RWPE1 (cell line): ENCODE results near the gene GDPGP1.

ENCODE experiments used
- CTCF ChIA-PET: fragments of 350-600 bp; sonication (Branson Sonifier 250); formaldehyde crosslinking; extraction: SDS; loops from one replicate; lab custom pipeline; 2021; lab: Yijun Ruan, JAX
- POLR2A ChIA-PET: fragments of 400-600 bp; formaldehyde crosslinking; extraction: SDS; loops from one replicate; lab custom pipeline; 2020; ENCODE audit warnings: antibody characterized with exemption; ENCODE audit not compliant: low non-redundant PET; lab: Yijun Ruan, JAX
- DNase-seq: peaks from one replicate; pipeline ENCODE4 v3.0.0; 2012; ENCODE audit warnings: low spot score
- H3K27ac ChIP-seq: fragments of 450-650 bp; 2 replicates; pipeline ENCODE4 v1.5.1; 2017
- CTCF ChIP-seq: fragments of 450-650 bp; conservative IDR thresholded peaks from 2 replicates; pipeline ENCODE4 v1.5.1; 2017; ENCODE audit warnings: low read depth, mild to moderate bottlenecking

GDPGP1 gene

GRCh38 chr15:90210593-90210992 lies 23.4 kb upstream of the GDPGP1 start:
- POLR2A ChIA-PET, result interaction anchor here (0.6 kb wide), 1 partner anchor 15 kb away, joined by 7 read pairs; no protein-coding TSS in a partner anchor
- CTCF ChIA-PET, result interaction anchor here (0.6 kb wide), 1 partner anchor 20 kb away, joined by 3 read pairs; no protein-coding TSS in a partner anchor
- H3K27ac ChIP-seq, result peak overlapping the region; percentile 100
- no peak for DNase-seq
- no peak for TF ChIP-seq CTCF

- ChIA-PET POLR2A (interaction anchor here (0.6 to 1.8 kb wide), 2 partner anchors 22 to 104 kb away, joined by 6 to 7 read pairs; partner anchors contain the start of genes CIB1 and GDPGP1), CTCF (interaction anchor here (0.6 kb wide), 1 partner anchor 21 kb away, joined by 3 read pairs; no protein-coding TSS in a partner anchor)
- peak overlapping the region; percentile 100 for H3K27ac ChIP-seq
- no peak for TF ChIP-seq CTCF
- DNase-seq, result no peak
Observed at GRCh38 chr15:90211009-90211408, 23.0 kb upstream of the GDPGP1 start.

- ChIA-PET POLR2A (interaction anchor here (0.6 to 1.8 kb wide), 4 partner anchors 20 to 104 kb away, joined by 3 to 7 read pairs (median 4); partner anchors contain the start of genes CIB1 and GDPGP1), CTCF (interaction anchor here (0.8 kb wide), 1 partner anchor 10 kb away, joined by 3 read pairs; no protein-coding TSS in a partner anchor)
- peak overlapping the region; percentile 100 for H3K27ac ChIP-seq
- TF ChIP-seq CTCF, result no peak
- DNase-seq, result peak; percentile 98
Observed at GRCh38 chr15:90211440-90212143, 22.4 kb upstream of the GDPGP1 start.

GRCh38 chr15:90212221-90213098 lies 21.5 kb upstream of the GDPGP1 start:
- POLR2A ChIA-PET, result interaction anchor here (0.8 to 1.8 kb wide), 4 partner anchors 9 to 23 kb away, joined by 3 to 6 read pairs (median 4); partner anchors contain the start of genes CIB1 and GDPGP1

GRCh38 chr15:90213122-90213817 lies 20.7 kb upstream of the GDPGP1 start:
- no peak for TF ChIP-seq CTCF
- ChIA-PET POLR2A (interaction anchor here (0.7 to 1.8 kb wide), 3 partner anchors 10 to 20 kb away, joined by 4 to 7 read pairs (median 6); partner anchors contain the start of genes CIB1 and GDPGP1), CTCF (interaction anchor here (0.6 to 2.0 kb wide), 7 partner anchors 8 to 252 kb away, joined by 3 to 10 read pairs (median 5); no protein-coding TSS in a partner anchor)
- peak overlapping the region; percentile 100 for H3K27ac ChIP-seq
- no peak for DNase-seq

More at GRCh38 chr15:90212221-90213098, 21.5 kb upstream of the GDPGP1 start:
- no peak for TF ChIP-seq CTCF
- peak overlapping the region; percentile 100 for H3K27ac ChIP-seq
- CTCF ChIA-PET, result interaction anchor here (0.6 to 2.0 kb wide), 5 partner anchors 9 to 253 kb away, joined by 3 to 7 read pairs (median 3); no protein-coding TSS in a partner anchor
- DNase-seq, result peak; percentile 73
